Amniotic stem cell (primary cell): ENCODE measurements around the gene HIF1AN.

Experiments used
- DNase-seq: peaks from one replicate; lab custom pipeline; 2025; lab: John Stamatoyannopoulos, UW

The HIF1AN gene

DNA sequence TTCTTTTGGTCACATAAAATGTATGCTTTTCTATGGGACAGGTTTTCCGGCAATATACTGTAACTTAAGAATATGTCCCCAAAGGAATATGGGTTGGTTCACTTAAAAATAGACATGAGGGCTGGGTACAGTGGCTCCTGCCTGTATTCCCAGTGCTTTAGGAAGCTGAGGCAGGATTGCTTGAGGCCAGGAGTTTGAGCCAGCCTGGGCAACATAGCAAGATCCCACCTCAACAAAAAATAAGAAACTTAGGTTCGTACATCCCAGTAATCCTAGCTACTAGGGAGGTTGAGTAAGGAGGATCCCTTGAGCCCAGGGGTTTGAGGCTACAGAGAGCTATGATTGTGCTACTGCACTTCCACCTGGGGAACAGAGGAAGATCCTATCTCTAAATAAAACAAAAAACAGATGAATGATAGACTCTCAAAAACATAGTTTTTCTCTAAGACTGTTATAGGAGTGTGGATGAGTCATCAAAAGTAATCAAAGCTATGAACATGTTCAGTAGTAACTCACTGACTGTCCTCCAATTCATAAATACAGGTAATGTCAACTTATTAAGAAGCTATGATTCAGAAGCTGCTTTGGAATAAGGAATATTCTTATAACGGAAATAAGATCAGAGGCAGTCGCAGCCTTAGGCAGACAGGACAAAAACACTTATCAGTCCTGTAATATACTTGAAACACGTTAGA lies 13.5 kb upstream of the HIF1AN start:
- DNase-seq, result no peak

DNA sequence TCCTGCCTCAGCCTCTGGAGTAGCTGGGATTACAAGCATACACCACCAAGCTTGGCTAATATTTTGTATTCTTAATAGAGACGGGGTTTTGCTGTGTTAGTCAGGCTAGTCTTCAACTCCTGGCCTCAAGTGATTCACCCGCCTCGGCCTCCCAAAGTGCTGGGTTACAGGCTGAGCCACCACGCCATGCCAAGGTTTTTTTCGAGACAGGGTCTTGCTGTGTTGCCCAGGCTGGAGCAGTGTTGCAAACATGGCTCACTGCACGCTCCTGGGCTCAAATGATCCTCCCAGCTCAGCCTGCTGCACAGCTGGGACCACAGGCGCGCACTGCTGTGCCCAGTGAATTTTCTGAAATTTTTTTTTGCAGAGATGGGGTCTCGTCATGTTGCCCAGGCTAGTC lies 12.8 kb upstream of the HIF1AN start:
- no peak for DNase-seq

DNA sequence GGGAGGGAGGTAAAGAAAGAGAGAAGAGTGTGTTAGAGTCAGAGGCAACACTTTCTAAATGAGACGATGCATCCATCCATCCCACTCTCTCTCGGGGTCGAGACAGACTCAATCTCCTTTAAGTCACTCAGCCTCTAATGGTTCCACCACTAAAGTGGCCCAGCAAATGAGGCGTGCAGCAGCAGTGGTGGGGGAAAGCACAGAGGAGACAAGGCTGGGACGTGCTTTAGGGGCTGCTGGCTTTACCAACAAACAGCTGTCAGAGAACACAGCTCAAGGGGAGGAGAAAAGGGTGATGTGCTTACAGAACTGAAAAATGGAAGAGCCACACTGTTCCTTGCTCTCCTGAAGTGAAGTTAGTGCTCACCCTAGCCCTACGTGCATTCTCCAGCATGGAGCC lies 11.5 kb upstream of the HIF1AN start:
- no peak for DNase-seq

DNA sequence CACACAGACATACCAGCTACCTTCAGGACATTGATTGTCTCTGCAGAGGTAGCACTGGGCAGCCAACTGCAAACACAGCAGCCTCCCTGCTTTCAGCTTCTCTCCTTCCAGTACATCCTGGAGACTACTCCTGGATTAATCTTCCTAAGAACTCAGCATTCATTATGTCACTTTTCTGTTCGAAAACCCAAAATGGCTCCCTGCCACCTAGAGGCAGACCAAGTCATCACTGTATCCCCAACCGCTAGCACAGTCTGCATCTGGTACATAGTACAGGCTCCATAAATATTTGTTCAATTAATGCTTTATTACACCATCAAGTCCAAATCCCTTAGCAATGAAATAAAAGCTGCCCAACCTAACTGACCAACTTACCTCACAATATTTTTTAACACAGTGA lies 11.1 kb upstream of the HIF1AN start:
- no peak for DNase-seq

DNA sequence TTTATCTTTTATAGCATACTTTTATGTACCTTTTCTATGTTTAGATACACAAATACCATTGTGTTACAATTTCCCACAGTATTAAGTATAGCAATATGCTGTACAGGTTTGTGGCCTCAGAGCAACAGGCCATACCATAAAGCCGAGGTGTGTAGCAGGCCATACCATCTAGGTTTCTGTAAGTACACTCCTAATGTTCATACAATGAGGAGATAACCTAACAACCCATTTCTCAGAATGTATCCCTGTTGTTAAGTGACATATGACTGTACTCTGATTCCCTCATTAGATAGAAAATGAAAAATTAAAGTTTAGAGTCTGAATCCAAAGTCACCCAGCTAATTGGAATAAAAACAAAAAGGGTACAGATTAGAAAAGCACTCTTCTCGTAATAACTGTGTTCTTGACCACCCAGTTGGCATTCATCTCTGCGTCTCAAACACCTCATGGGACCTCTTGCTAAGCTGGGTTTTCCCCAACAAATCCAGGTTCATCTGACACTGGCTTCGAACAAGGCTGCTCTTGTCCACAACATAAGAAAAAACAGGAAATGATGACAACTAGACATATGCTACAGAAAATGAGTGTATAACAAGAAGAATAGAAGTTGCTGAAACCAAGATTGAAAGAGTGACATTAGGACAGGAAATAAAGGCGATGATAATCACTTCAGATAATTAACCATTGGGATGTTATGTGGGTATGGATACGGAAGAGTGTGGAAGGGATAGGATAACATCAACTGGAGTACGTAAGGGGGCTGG lies 7.4 kb upstream of the HIF1AN start:
- DNase-seq, result no peak

DNA sequence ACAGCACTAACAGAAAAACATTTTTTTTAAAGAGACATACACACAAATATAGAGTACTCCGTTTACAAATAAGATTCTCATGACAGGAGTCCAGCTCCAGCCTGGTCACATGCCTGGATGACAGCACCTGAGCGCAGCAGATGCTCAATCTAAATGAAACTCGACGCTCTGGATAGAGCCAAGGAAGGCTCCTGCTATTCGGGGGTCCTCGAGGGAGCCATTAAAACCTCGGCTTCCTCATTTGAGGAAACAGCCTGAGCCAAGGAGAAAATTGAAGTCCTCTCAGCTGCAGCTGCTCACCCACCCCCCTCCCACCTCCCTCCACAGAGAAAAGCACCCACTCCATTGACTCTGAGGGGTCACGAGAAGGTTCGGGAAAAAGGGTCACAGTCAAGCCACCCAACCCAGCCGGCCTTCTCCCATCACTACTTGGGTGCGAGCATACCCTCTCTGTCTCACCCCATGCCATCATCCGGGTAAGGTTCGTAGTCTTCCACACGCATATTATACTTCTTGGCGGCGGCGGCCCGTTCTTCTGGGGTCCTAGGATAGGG lies 6.7 kb upstream of the HIF1AN start:
- no peak for DNase-seq

DNA sequence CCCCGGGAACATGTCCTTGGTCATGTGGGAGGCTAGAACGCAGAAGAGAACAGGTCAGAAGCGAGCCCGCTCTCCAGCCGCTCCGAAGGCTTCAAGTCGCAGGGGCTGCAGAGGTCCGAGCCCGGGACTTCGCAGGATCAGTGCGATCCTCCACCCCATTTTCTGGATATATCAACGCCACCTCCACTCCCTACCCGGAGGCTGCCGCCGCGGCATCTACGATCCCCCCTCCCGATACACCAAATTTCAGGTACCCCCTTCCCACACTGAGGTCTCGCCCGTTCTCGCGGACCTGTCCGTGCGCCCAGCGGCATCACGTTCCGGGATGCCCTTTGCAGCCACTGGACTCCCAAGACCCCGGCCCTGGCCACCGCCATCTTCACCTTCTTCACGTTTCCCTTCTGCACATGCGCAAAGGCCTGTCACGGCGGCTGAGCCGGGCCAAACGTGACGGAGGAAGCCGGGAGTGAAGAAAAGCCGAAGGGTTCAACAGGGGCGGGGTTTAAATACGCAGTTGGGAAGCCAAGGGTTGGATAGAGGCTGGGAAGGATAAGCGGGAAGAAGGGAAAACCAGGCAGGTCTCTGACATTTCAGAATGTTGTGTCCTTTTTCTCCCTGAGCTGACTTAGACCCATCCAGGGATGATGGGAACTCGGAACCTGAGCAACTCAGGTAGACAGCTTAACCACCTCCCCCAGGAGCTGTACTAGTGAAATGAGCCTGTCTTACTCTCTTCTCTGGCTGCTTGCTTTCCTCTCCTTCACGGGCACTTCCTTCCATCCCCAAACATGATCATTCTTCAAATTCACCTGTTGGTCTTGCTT lies 6.1 kb upstream of the HIF1AN start, which contains the start of gene NDUFB8:
Gene NDUFB8, minus strand, starts transcription at position 397 of the 824 bp plus-strand sequence. Its CDS starts 20 bp downstream, at position 377.
- peak; percentile 66 for DNase-seq

DNA sequence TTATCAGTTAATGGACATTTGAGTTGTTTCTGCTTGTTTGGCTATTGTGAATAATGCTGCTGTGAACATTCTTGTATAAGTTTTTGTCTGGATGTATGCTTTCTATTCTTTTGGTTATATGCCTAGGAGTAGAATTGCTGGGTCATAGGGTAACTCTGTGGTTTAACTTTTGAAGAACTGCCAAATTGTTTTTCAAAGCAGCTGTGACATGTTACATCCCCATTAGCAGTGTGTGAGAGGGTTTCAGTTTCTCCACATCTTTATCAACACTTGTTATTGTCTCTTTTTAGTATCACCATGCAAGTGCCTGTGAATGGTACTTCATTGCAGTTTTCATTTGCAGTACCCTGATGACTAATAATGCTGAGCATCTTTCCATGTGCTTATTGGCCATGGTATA lies 4.0 kb upstream of the HIF1AN start:
- DNase-seq, result no peak

DNA sequence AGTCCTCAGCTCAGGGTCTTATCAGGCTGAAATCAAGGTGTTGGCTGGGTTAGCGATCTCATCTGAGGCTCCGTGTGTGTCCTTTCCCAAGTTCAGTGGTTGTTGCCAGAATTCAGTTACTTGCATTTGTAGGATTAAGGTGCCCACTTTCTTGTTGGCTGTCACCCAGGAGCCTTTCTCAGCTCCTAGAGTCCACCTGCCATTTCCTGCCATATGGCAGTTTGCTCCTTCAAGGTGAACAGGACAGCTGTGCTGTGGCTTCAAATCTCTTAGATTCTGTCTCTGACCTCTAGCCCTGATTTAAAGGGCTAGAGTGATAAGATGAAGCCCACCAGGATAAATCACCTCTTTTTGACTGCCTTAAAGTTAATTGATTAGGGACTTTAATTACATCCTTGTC lies 1.0 kb upstream of the HIF1AN start:
- DNase-seq, result no peak

DNA sequence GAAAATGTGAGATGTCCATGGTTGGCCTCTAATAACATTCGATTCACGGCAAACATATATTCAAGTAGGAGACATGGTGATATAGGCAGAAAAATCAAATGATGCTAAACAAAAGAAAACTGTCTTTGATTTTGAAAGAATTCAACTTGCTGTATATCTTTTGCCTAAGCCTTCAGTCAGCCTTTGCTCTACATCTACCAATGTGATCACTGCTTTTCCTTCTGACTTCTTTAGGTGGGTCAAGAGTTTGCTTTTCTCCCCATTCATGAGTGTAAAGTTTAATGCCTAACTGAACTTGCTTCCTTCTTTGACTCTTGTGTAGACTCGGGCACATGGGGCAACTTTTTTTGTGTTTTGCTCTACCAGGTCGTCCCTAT lies 417 bp upstream of the HIF1AN start:
- DNase-seq, result no peak

DNA sequence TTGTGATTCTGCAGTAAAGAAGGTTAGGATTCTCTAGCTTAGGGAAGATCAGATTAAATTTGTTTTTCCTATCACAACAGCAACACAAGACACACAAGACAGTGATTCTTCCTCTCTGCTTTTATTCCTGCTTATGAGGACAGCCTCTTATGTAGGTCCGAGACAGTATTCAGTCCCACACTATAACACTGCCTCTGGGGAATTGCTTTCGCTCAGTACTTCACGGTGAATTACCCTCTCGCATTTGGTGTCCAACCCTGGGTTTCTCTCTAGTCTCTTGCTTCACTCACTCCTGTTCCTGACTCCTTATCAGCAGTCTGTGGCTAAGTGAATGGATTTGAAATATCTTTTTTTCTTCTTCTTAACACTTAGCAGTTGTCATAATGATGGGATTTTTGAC lies 1.7 kb downstream of the HIF1AN start:
- no peak for DNase-seq

DNA sequence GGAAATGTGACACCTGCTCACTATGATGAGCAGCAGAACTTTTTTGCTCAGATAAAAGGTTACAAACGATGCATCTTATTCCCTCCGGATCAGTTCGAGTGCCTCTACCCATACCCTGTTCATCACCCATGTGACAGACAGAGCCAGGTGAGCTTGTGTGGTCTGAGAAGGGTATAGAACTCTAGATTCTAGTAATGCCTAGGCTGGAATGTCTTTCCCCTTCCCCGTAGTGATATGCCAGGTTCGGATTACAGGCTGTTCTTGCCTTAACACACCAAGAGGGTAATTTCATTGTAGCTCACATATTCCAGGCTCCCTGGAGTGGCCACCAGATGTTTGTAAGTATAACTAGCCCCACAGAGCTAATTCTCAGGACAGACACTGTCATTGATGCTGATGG lies 9.2 kb downstream of the HIF1AN start:
- DNase-seq, result no peak

DNA sequence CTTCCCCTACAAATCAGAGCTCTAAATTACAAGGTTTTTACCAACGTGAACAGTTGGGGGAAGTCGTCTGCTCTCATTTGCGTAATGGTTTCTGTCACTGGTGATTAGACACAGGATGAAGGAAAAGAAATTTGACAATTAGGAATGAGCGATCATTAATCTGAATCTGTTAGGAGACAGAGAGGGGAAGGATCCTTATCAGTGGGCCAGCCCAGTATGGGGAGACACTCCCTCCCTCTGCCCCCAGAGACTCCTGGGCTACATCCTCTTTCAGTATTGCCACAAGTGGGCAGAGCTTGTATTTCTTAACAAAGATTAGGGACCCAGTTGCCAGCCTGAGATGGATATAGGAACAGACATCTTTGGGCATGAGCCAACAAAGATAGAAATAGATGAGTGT lies 15.5 kb downstream of the HIF1AN start:
- no peak for DNase-seq

DNA sequence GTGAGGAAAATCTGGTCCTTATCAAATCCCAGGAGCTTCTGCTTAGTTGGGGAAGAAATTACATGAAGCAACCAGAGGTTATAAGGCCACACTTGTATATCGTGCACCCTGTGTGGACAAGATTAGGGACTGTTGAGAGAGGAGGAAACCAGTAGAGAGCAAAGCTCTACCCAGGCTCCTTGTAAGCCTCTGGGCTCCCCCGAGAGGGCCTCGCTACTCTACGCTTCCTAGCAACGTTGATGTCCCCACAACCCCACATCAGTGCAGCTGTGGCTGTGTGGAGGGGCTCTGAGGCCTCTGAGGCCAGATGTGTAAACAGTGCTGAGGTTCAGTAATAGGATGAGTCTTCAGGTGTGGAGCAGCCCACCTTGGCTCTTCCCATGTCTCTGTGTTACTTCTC lies 16.0 kb downstream of the HIF1AN start:
- DNase-seq, result no peak

DNA sequence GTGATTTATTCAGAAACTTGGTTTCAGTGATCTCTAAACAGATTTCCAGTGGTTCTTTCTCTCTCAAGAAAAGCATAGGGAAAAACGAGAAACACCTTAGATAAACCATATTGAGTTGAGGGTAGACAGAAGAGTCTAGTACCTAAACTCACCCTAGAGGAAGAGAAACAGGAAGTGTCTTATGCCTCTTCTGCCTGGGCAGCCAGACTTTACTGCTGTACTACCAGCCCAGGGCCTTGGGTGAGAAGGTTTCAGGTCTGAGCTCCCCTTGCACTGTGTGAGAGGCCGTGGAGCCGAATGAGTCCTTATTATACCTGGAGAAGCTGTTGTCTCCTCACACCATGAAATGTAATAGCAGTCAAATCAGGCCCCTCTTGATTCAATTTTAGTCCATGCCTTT lies 18.2 kb downstream of the HIF1AN start:
- DNase-seq, result no peak

DNA sequence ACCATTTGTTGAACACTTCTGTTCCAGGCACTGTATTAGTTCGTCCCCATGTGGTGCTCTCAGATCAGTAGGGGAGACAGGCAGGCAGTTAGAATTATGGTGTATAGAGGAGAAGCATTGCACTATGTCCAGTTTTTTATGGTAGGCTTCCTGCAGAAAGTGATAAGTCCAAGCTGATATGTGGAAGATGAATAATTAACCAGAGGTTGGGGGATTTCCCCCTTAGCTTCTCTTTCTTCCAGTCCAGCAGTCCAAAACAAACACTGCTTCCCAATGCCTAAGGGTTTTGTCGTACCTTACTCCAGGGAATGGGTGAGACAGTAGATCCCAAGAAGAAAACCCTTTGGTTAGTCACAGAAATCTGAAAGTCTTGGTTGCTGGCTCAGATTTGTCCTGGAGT lies 19.2 kb downstream of the HIF1AN start:
- no peak for DNase-seq

DNA sequence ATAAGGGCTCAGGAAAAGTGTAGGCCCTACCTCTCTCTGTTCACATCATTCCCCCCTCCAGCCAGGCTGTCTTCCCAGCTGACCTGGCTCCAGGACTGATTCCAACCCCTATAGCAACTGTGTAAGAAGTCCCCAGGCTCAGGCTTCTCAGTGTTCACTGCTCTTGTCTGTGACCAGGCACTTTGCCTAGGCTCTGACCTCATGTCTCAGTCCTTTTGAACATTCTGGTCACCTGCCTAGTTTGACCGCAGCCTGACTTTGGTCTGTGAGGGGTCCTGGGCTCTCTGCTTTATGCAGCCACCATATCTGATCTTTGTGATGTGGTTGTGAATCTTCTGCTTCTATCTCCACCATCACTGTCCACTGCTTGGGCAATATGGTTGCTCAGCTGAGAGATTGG lies 24.5 kb downstream of the HIF1AN start:
- DNase-seq, result no peak

DNA sequence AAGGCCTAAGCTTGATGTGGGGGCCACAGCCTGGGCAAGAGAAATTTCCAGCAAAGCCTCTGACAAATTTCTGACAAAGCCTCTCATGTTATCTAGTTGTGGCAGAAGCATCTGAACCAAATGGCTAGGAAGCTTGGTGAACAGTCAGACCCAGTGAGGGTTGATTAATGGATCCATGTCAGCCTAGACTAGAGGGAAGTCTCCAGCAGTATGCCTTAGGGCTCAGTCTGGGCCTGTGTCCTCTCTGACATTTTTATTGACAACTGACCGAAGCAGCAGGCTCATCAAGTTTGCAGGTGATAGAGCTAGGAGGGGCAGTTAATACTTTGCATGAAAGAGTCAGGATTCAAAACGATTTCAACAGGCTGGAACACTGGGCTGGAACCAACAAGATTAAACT lies 25.3 kb downstream of the HIF1AN start:
- DNase-seq, result no peak

DNA sequence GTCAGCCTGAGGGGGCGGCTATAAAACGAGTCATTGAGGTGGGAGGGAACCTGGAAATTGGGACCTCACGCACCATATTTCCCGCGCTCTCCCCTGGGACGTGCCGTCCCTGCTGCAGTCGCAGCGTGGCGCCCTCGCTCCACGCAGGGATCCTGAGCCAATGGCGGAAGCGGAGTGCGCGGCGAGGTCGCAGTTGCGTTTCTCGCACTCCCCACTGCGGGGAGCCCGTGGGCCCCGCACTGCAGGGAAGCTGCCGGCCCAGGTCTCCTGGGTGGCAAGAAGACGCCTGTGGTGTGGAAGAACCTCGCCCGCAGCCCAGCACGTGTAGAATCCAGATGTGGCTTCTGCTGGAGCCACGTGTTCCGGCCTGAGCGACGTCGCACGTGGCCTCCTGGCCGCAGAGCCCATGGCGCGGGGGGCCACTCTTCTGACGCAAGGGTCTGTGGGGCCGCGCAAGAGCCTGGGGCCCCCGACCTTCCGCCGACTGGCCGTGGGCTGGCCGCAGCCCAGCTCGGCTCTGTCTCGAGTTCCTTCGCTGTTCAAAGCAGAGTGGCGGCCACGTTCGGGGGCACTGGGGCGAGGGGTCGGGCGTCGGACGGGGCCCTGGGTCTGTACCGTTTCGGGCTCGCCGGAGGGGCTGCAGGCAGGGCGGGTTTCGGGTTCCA lies 26.4 kb downstream of the HIF1AN start:
- peak; percentile 9 for DNase-seq

DNA sequence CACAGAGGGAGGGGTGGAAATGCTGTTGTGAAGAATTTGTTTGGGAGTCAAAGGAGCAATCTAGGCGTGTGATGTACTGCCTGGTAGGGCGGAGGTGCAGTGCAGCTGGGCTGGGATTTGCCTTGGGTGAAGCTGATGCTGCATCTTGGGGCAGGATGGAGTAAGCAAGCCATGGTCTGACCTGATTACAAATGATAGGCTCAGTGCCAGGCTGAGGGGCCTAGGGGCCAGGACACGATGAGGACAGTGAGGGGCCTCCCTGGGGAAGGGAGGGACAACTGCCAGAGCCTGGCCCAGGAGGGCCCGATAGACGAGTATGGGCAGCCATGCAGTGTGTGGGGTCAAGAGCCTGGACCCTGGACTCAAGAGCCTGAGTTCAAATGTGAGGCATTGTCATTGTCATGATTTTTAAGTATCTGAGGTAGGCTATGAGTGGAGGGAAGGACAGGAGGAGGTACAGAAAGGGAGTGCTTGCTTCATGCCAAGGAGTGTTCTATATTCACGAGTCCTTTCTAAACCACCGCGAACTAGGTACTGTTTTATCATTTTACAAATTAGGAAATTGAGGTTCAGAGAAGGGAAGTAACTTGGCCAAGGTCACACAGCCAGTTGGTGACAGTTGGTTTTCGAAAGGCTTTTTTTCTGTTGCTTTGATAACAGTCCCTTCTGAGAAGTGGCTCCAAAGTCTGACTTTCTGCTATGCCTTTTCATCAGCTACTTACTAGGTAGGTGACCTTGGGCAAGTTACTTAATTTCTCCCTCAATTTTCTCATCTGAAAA lies 29.7 kb downstream of the HIF1AN start:
- no peak for DNase-seq

DNA sequence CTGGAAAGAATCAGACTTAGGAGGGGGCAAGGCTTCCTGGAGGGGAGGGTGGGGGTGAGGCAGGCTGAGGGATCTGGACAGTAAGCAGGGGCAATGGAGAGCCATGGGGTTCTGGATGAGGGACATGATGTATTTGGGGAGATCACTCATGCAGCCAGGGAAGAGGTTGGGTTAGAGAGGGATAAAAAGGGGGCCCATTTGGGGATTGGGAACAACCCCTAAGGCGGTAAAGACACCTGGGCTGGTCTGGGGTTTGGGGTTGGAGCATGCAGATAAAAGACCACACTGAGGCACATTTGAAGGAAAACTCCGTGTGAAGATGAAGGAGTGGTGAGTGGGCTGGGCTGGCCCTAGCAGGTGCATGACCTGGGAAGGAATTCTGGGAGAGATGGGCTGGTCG lies 30.8 kb downstream of the HIF1AN start:
- DNase-seq, result no peak
